Esophagus (tissue), 2 donors: ENCODE measurements around the gene DENND11. TPM values are rescaled to one million over a fixed set of nuclear protein-coding genes. Genes with fewer than 3 reads are reported as not detected.

Source experiments
- H3K27ac ChIP-seq, 2 donors: one replicate each; pipeline ENCODE4 v1.5.1; 2013; ENCODE audit warnings: low read depth in 2 of 2, mild to moderate bottlenecking in 2 of 2, inconsistent platforms in 1 of 2, low read length in 1 of 2, moderate library complexity in 1 of 2
- H3K27me3 ChIP-seq, 2 donors: one replicate each; pipeline ENCODE4 v1.6.1; 2013; ENCODE audit warnings: low read length in 2 of 2, control low read depth in 1 of 2, mild to moderate bottlenecking in 1 of 2; ENCODE audit not compliant: insufficient read depth in 2 of 2, control insufficient read depth in 1 of 2
- H3K36me3 ChIP-seq, 2 donors: one replicate each; pipeline ENCODE4 v1.6.1; 2013; ENCODE audit warnings: low read length in 1 of 2; ENCODE audit not compliant: control insufficient read depth in 2 of 2, insufficient read depth in 2 of 2
- H3K4me1 ChIP-seq, 2 donors: one replicate each; pipeline ENCODE4 v1.6.1; 2013; ENCODE audit warnings: low read length in 1 of 2; ENCODE audit not compliant: control insufficient read depth in 2 of 2, insufficient read depth in 2 of 2
- H3K4me3 ChIP-seq, 2 donors: one replicate each; pipeline ENCODE4 v1.5.1; 2013; ENCODE audit warnings: low read length in 2 of 2, mild to moderate bottlenecking in 2 of 2, low read depth in 1 of 2, moderate library complexity in 1 of 2
- H3K9me3 ChIP-seq, 2 donors: one replicate each; pipeline ENCODE4 v1.6.1; 2013; ENCODE audit warnings: mild to moderate bottlenecking in 2 of 2, low read depth in 1 of 2, low read length in 1 of 2, moderate library complexity in 1 of 2; ENCODE audit not compliant: control insufficient read depth in 2 of 2, insufficient read depth in 1 of 2
- WGBS, 2 donors: extraction: QIAGEN DNeasy Blood & Tissue Kit; methylation state at CpG; one replicate each; pipeline ENCODE4 v1.1.7; 2013; 5-methylcytosine and 5-hydroxymethylcytosine counted together
- polyA plus RNA-seq, 2 donors: library from polyadenylated mRNA; stranded (reverse); fragments of 200-250 nt; gene quantifications; one replicate each; pipeline ENCODE4 v1.2.3, GENCODE V29; 2013
- donor health status: healthy with polysubstance abuse.
- donor health status: Bipolar disorder and iron deficiency.

The DENND11 gene
- polyA plus RNA-seq, 2 donors, result 4.5 to 4.7 TPM

DNA sequence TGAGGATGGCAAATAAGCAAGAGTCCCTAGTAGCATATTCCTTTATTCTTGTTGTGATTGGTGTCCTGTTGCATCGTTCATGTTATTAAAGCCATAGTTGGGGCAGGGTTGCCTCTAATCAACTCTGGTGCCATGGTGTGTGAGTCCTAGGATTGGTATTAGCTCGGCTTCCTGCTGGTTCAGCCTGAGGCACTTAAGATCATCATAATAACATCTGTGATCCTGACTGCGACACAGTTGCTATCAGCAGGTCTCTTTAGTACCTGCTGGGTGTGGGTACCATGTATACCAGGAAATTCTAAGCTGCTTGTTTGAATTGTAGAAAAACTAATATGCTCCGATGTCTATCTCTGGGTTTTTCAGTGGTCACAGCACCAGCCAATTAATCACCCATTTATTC, 7.8 kb upstream of the DENND11 start:
- Histone ChIP-seq H3K27ac (no peak overlapping the region), H3K9me3 (no peaks in the 10 kb centered on the region), H3K4me3 (no peak overlapping the region), H3K27me3 (no peaks in the 10 kb centered on the region), H3K36me3 (no peaks in the 10 kb centered on the region), H3K4me1 (no peaks in the 10 kb centered on the region)
- WGBS, 2 donors, result 87 to 93% methylated on average over 4 of the region's 4 CpGs

- H3K27ac ChIP-seq, result no peak overlapping the region
Observed at GRCh38 chr7:141709318-141709717, 7.4 kb upstream of the DENND11 start.

GRCh38 chr7:141708351-141708750, 6.4 kb upstream of the DENND11 start, which contains the start of gene WEE2:
WEE2 (plus strand) TSS chr7:141708353; CDS start chr7:141708759, 406 bp downstream.
- H3K36me3 ChIP-seq, result no peaks in the 10 kb centered on the region
- H3K9me3 ChIP-seq, result no peaks in the 10 kb centered on the region
- H3K4me3 ChIP-seq, result no peak within 1 kb of the TSS
- H3K27ac ChIP-seq, result no peak within 1 kb of the TSS
- H3K4me1 ChIP-seq, result no peaks in the 10 kb centered on the region
- H3K27me3 ChIP-seq, result no peaks in the 10 kb centered on the region
- WGBS, 2 donors, result 87 to 93% methylated on average over 6 of the region's 6 CpGs

More at GRCh38 chr7:141709318-141709717, 7.4 kb upstream of the DENND11 start:
- Histone ChIP-seq H3K4me3 (no peak overlapping the region), H3K9me3 (no peaks in the 10 kb centered on the region), H3K4me1 (no peaks in the 10 kb centered on the region), H3K27me3 (no peaks in the 10 kb centered on the region), H3K36me3 (no peaks in the 10 kb centered on the region)
- WGBS, 2 donors, result 88 to 90% methylated on average over 2 of the region's 2 CpGs

GRCh38 chr7:141706239-141707064, 4.5 kb upstream of the DENND11 start:
- H3K4me3 ChIP-seq, result no peak overlapping the region

GRCh38 chr7:141704741-141705140, 2.8 kb upstream of the DENND11 start:
- H3K36me3 ChIP-seq, result no peaks in the 10 kb centered on the region
- H3K27ac ChIP-seq, result no peak overlapping the region
- no peaks in the 10 kb centered on the region for H3K9me3 ChIP-seq
- no peaks in the 10 kb centered on the region for H3K27me3 ChIP-seq
- H3K4me1 ChIP-seq, result peaks cover 3 to 4% of the 10 kb centered on the region in 2 donors
- H3K4me3 ChIP-seq, result no peak overlapping the region
- 74 to 81% methylated on average over 5 of the region's 5 CpGs for whole genome bisulfite sequencing, 2 donors

More at GRCh38 chr7:141706239-141707064, 4.5 kb upstream of the DENND11 start:
- 68 to 74% methylated on average over 1 of the region's 1 CpG for WGBS, 2 donors
- no peaks in the 10 kb centered on the region for H3K4me1 ChIP-seq
- no peaks in the 10 kb centered on the region for H3K27me3 ChIP-seq
- no peaks in the 10 kb centered on the region for H3K9me3 ChIP-seq
- H3K27ac ChIP-seq, result no peak overlapping the region
- no peaks in the 10 kb centered on the region for H3K36me3 ChIP-seq

GRCh38 chr7:141704112-141704511, 2.1 kb upstream of the DENND11 start:
- WGBS, 2 donors, result 40 to 60% methylated on average over 3 of the region's 3 CpGs
- no peak overlapping the region for H3K4me3 ChIP-seq
- H3K4me1 ChIP-seq, result peaks cover 3 to 4% of the 10 kb centered on the region in 2 donors
- no peaks in the 10 kb centered on the region for H3K9me3 ChIP-seq
- no peaks in the 10 kb centered on the region for H3K36me3 ChIP-seq
- no peaks in the 10 kb centered on the region for H3K27me3 ChIP-seq
- no peak overlapping the region for H3K27ac ChIP-seq

GRCh38 chr7:141702892-141703291, 926 bp upstream of the DENND11 start:
- H3K4me1 ChIP-seq, result peaks cover 4 to 5% of the 10 kb centered on the region in 2 donors
- H3K27ac ChIP-seq, result no peak overlapping the region
- H3K27me3 ChIP-seq, result no peaks in the 10 kb centered on the region
- no peaks in the 10 kb centered on the region for H3K36me3 ChIP-seq
- no peaks in the 10 kb centered on the region for H3K9me3 ChIP-seq
- 53 to 76% methylated on average over 4 of the region's 4 CpGs for WGBS, 2 donors
- no peak overlapping the region for H3K4me3 ChIP-seq

DNA sequence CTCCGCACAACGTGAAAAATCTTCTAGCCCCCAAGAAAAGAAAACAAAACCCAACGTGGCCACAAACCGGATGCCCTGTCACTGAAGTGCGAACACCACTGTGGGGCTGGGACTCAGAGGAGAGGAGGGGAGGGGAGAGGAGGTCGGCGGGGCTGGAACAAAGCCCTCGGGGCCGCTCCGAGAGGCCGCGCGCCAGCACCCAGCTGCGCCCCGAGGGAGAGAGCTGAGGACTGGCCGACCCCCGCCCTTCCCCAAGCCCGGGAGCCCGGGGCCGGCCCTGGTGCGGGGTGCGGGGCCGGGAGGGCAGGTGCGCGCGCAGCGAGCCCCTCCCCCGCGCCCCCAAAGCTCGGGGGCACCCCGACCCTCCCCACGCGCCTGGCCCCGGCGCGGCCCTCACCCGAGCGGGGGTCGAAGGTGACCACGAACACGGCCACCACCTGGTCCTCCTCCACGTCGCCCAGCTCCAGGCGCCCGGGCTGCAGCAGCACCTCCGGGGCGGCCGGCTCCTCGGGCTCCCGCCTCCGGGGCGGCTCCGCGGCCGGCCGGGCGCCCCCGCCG, 398 bp downstream of the DENND11 start:
- WGBS, 2 donors, result 0 to 1% methylated on average over 28 to 59 of the region's 59 CpGs
- H3K4me1 ChIP-seq, result peaks cover 5 to 7% of the 10 kb centered on the region in 2 donors
- H3K9me3 ChIP-seq, result no peaks in the 10 kb centered on the region
- H3K27me3 ChIP-seq, result no peaks in the 10 kb centered on the region
- no peaks in the 10 kb centered on the region for H3K36me3 ChIP-seq
- H3K4me3 ChIP-seq, result peak overlapping the region; percentile 68 to 75
- peak overlapping the region; percentile 60 to 82 for H3K27ac ChIP-seq

GRCh38 chr7:141700848-141701371, 1.1 kb downstream of the DENND11 start:
- Histone ChIP-seq H3K4me3 (peak overlapping the region; percentile 31 to 68), H3K9me3 (no peaks in the 10 kb centered on the region), H3K36me3 (no peaks in the 10 kb centered on the region), H3K27me3 (no peaks in the 10 kb centered on the region), H3K27ac (peak overlapping the region; percentile 67 to 82), H3K4me1 (peaks cover 5 to 8% of the 10 kb centered on the region in 2 donors)
- 8 to 9% methylated on average over 20 of the region's 20 CpGs for WGBS, 2 donors
